ENCODE data around the gene APH1B. TPM values are rescaled to one million over a fixed set of nuclear protein-coding genes. Genes with fewer than 3 reads are reported as not detected.

The APH1B gene
- total RNA-seq: 14.4 and 17.8 TPM in 2 replicates

GRCh38 chr15:63277038-63277892 lies at the start of gene APH1B:
APH1B (plus strand) TSS chr15:63277605; CDS start chr15:63277624, 19 bp downstream.

Other genes starting within 250 kb of the APH1B start
- gene TPM1, start 234.9 kb upstream of the APH1B start, total RNA-seq: 282 and 616 TPM in 2 replicates
- 28.1 and 29.7 TPM in 2 replicates for gene LACTB, start 155.7 kb upstream of the APH1B start, total RNA-seq
- gene RPS27L, start 120.1 kb upstream of the APH1B start, total RNA-seq: 122 and 232 TPM in 2 replicates
- gene RAB8B, start 88.0 kb upstream of the APH1B start, total RNA-seq: 67.0 and 75.5 TPM in 2 replicates
- 0.98 and 1.2 TPM in 2 replicates for gene CA12, start 104.2 kb downstream of the APH1B start, total RNA-seq
- gene USP3, start 227.0 kb downstream of the APH1B start, total RNA-seq: 58.8 and 65.0 TPM in 2 replicates

Measured in vein endothelial cell (primary cell).